HG02840 (cell line): ENCODE data around the gene METTL14.

ENCODE experiments used
- ATAC-seq: cut with Tn5 transposase; IDR thresholded peaks from one replicate; pipeline ENCODE4 v1.9.1; 2021; ENCODE audit warnings: mild to moderate bottlenecking, moderate library complexity, moderate number of reproducible peaks; ENCODE audit not compliant: unreplicated experiment, low FRiP score

Gene METTL14

DNA sequence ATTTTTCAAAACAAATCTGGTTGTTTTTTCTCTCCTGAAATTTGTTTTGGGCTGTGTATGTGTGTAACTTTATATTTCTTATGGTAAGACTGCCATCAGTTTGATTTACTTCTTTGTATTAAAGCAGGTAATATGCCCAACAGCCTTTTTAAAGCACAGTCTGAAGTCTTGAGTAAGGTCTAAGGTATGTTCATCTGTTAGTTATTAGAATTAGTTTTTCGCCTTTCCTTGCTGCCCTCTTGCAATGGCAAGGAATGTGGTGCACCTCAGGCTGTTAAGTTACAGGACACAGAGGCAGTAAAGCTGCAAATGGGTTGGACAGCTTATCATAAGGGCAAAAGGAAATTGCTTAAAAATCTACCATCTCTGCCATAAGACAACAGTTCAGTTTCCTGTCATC, 71.8 kb downstream of the METTL14 start:
- ATAC-seq = no peak

DNA sequence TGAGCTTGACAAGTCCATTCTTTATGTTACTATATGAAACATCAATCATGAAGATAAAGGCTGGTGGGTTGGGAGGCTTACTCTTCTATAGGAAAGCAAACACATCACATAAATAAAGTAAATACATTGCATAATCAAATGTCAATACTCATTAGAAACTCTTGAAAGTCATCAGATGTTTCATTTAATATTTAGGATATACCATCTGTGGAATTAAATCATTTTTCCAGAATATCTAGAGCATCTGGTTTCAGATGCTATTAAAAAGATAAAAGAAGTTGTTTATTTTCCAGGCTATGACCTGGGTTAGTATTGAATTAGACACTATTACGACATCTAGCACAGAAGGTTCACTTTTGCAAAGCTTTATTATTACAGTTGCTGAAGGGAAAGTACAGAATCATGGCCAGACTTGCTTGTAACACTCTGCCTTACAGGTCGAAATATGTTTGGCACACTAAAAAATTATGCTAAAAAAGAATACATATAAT, 72.6 kb downstream of the METTL14 start:
- ATAC-seq = no peak

DNA sequence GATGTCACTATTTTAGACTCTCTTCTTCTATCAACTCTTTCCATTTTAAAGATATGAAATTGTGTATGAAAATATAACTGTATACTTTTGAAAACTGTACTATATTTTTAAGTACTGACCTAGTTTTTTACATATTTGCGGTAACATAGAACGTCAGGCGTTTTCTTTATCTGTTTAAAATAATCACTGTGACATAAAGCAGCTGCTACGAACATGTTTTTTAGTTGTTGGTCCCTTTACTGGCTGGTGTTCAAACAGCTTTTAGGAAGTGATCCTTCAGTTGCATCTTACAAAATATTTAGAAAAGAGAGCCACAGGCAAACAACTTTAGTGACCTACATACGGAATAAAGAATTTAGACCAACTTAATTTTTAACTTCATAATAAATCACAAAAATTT, 73.1 kb downstream of the METTL14 start:
- no peak for ATAC-seq

DNA sequence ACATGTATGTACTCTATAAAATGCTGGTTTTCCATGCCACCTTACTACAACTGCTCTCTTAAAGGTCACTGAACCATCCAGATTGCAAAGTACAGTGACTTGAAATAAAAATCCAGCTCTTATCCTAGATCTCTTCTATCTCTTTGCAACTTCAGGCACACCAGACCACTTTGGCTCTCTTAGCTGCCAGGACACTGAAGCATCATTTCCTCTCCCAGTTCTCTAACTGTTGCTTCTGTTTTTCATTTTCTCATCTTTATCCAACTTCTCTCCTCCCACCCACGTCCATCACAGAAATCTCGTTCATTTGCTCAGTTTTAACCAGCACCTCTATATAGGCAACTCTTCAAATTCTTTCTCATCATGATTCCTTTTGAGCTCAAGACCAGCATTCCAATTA, 74.3 kb downstream of the METTL14 start:
- no peak for ATAC-seq

DNA sequence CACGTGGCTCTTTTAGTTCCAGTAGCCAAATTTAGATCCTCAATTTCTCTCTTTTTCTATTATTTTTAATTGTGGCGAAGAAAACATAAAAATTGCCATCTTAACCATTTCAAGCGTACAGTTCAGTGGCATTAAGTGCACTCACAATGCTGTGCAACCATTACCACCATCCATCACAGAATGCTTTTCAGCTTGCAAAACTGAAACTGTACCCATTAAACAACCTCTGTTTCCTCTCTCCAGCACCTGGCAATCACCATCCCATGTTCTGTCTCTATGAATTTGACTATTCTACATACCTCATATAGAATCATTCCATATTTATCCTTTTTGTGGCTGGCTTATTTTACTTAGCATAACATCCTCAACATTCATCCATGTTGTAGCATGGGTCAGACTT, 74.9 kb downstream of the METTL14 start:
- ATAC-seq = peak; percentile 41

DNA sequence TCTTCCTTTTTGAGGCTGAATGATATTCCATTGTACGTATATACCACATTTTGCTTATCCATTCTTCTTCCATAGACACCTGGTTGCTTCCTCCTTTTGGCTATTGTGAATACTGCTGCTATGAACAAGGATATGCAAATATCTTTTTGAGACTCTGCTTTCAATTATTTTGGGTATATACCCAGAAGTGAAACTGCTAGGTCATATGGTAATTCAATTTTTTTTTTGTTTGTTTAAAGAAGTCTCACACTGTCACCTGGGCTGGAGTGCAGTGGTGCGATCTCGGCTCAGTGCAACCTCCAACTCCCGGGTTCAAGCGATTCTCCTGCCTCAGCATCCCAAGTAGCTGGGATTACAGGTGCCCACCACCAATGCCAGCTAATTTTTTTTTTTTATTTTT, 75.3 kb downstream of the METTL14 start:
- peak; percentile 99 for ATAC-seq

DNA sequence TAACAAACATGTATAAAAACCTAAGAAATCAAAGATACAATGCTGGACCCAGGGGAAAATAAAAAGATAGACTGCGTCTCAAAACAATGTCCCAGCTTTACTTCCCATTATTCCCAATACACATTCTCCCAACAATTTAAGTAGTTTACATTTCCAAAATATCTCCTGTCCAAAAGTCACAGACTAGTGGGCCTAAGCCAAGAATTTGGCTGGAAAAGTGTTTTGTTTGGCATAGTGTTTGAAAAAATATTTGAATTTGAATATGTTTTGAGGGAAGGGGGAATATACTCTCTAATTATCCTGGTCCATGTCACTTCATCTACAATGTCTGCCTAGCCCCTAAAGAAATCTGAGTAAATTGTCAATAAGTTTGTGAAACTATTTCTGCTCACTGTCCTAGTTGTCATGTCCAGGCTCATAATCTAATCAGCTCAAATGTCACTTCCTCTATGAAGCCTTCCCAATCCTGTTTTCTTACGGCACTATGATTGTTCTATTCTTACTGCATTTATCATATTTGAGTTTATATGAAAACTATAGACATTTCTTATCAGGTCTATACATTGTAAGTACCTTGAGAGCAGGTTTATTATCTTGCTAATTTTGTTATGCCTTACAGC, 76.3 kb downstream of the METTL14 start:
- no peak for ATAC-seq

DNA sequence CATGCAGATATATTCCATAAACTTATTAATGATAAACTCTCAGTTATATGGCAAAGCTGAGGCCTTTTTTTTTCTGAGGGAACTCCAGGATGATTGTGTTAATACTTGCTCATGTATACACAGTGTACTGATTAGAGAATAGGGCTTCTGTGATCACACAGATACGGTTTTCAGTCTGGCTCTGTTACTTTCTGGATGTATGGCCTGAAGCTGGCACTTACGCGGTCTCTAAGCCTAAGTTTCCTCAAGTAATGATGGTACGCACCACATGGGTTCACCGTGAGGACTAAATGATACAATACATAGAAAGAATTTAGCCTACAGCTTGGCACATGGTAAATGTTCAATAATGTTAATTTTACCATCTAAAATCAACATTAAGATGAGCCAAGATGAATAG, 77.0 kb downstream of the METTL14 start:
- no peak for ATAC-seq

DNA sequence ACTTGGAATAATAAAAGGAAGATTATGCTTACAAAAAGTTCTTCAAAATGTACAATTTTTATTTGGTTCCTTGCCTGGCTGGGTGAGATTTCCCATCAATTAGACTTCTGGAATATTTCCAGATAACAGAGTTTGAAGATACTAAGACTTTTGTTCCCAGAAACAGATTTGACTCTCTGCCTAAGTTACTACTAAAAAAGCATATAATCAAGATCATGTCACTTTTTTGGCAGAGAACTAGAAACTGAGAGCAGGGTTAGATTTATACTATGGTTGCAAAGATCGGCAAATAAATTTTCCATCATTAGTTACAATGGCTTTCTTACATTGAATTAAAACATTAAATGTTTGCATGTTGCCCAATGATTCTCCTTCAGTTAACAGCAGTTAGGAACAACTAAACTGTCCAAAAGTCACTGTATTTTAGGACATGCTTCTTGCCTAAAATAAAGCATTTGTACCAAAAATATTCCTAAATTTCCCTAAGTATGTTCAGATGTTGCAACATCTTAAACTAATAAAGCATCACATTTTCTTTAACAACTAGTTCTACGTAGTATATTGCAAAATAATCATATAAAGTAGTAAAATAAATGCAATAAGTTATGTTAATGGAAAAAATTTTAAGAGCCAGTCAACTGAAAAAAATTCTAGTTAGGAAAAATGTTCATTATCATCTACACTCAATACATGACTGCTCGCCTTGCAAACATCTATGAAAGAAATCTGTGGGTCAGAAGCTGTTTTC, 77.7 kb downstream of the METTL14 start:
- no peak for ATAC-seq
